Trophoblast cell (in vitro differentiated cells and primary cell): ENCODE measurements around the gene EME1.

Source experiments
- DNase-seq, 2 donors: peaks; one replicate each; pipeline ENCODE4 v3.0.0-alpha.2; 2016
- H2AFZ ChIP-seq: 2 replicates; pipeline ENCODE4 v1.6.1; 2013; ENCODE audit warnings: low read length, moderate library complexity, mild to moderate bottlenecking; ENCODE audit not compliant: insufficient read depth, poor library complexity
- H2AK5ac ChIP-seq: 2 replicates; pipeline ENCODE4 v1.6.1; 2013; ENCODE audit warnings: mild to moderate bottlenecking, low read length
- H2BK120ac ChIP-seq: 2 replicates; pipeline ENCODE4 v1.6.1; 2013; ENCODE audit warnings: low read length, mild to moderate bottlenecking, moderate library complexity; ENCODE audit not compliant: insufficient read depth, poor library complexity
- H2BK12ac ChIP-seq: 2 replicates; pipeline ENCODE4 v1.6.1; 2013; ENCODE audit warnings: mild to moderate bottlenecking, low read length, moderate library complexity
- H2BK5ac ChIP-seq: 2 replicates; pipeline ENCODE4 v1.6.1; 2013; ENCODE audit warnings: low read length, low read depth, moderate library complexity, mild to moderate bottlenecking; ENCODE audit not compliant: poor library complexity
- H3K14ac ChIP-seq: 2 replicates; pipeline ENCODE4 v1.6.1; 2013; ENCODE audit warnings: mild to moderate bottlenecking, low read length
- H3K18ac ChIP-seq: 2 replicates; pipeline ENCODE4 v1.6.1; 2013; ENCODE audit warnings: mild to moderate bottlenecking, low read length
- H3K23ac ChIP-seq: 2 replicates; pipeline ENCODE4 v1.6.1; 2013; ENCODE audit warnings: low read length
- H3K27ac ChIP-seq: 2 replicates; pipeline ENCODE4 v1.5.1; 2013; ENCODE audit warnings: low read depth, mild to moderate bottlenecking, inconsistent platforms, low read length, moderate library complexity
- H3K27me3 ChIP-seq: 2 replicates; pipeline ENCODE4 v1.6.1; 2013; ENCODE audit warnings: inconsistent platforms, mild to moderate bottlenecking, low read length, moderate library complexity; ENCODE audit not compliant: insufficient read depth
- H3K36me3 ChIP-seq, 2 experiments: 1 replicate in 1 of 2; 2 replicates in 1 of 2; pipeline ENCODE4 v1.6.1; 2013; ENCODE audit warnings: low read length in 2 of 2, mild to moderate bottlenecking in 2 of 2, moderate library complexity in 1 of 2; ENCODE audit not compliant: insufficient read depth in 2 of 2, control insufficient read depth in 1 of 2
- H3K4ac ChIP-seq: 2 replicates; pipeline ENCODE4 v1.6.1; 2013; ENCODE audit warnings: low read depth, mild to moderate bottlenecking, low read length, moderate library complexity
- H3K4me1 ChIP-seq, 2 experiments: 1 replicate in 1 of 2; 2 replicates in 1 of 2; pipeline ENCODE4 v1.6.1; 2013; ENCODE audit warnings: low read length in 2 of 2, mild to moderate bottlenecking in 2 of 2, moderate library complexity in 1 of 2; ENCODE audit not compliant: insufficient read depth in 2 of 2, control insufficient read depth in 1 of 2
- H3K4me2 ChIP-seq: 2 replicates; pipeline ENCODE4 v1.6.1; 2013; ENCODE audit warnings: inconsistent platforms, mild to moderate bottlenecking, low read length, moderate library complexity
- H3K4me3 ChIP-seq: 2 replicates; pipeline ENCODE4 v1.5.1; 2013; ENCODE audit warnings: mild to moderate bottlenecking, low read depth, low read length, inconsistent platforms
- H3K79me1 ChIP-seq: one replicate; pipeline ENCODE4 v1.6.1; 2013; ENCODE audit warnings: low read length
- H3K79me2 ChIP-seq: 2 replicates; pipeline ENCODE4 v1.6.1; 2013; ENCODE audit warnings: low read length, mild to moderate bottlenecking; ENCODE audit not compliant: control insufficient read depth, insufficient read depth, poor library complexity
- H3K9ac ChIP-seq: 2 replicates; pipeline ENCODE4 v1.6.1; 2013; ENCODE audit warnings: mild to moderate bottlenecking, low read length
- H3K9me3 ChIP-seq: 2 replicates; pipeline ENCODE4 v1.6.1; 2013; ENCODE audit warnings: low read depth, mild to moderate bottlenecking, control low read depth, inconsistent platforms, low read length; ENCODE audit not compliant: insufficient read depth
- H4K12ac ChIP-seq: 2 replicates; pipeline ENCODE4 v1.6.1; 2013; ENCODE audit warnings: low read depth, mild to moderate bottlenecking, low read length, moderate library complexity
- H4K8ac ChIP-seq: 2 replicates; pipeline ENCODE4 v1.6.1; 2013; ENCODE audit warnings: low read depth, mild to moderate bottlenecking, low read length, moderate library complexity
- H4K91ac ChIP-seq: one replicate; pipeline ENCODE4 v1.6.1; 2013; ENCODE audit warnings: low read depth, mild to moderate bottlenecking, low read length, moderate library complexity
- WGBS: extraction: QIAGEN DNeasy Blood & Tissue Kit; methylation state at CpG from one replicate; pipeline ENCODE4 v1.1.7; 2013; ENCODE audit warnings: missing lambda C conversion rate; ENCODE audit not compliant: insufficient read length, insufficient coverage; ENCODE audit errors: extremely low coverage; 5-methylcytosine and 5-hydroxymethylcytosine counted together

EME1 gene

GRCh38 chr17:50328363-50329325 is 44.4 kb upstream of the EME1 start:
- Histone ChIP-seq H4K91ac (no peak overlapping the region), H4K8ac (no peak overlapping the region), H3K4me3 (peak overlapping the region; percentile 29), H3K36me3 (no peaks in the 10 kb centered on the region), H2BK120ac (no peak overlapping the region), H3K27ac (no peak overlapping the region), H3K79me2 (no peaks in the 10 kb centered on the region), H2BK12ac (no peak overlapping the region), H3K4ac (no peak overlapping the region), H2BK5ac (no peak overlapping the region), H3K18ac (no peak overlapping the region), H3K9ac (no peak overlapping the region), H3K79me1 (no peaks in the 10 kb centered on the region), H3K14ac (no peak overlapping the region), H3K27me3 (no peaks in the 10 kb centered on the region), H4K12ac (no peak overlapping the region), H2AFZ (no peak overlapping the region), H3K4me1 (no peaks in the 10 kb centered on the region), H3K23ac (no peak overlapping the region), H3K9me3 (peaks cover 3% of the 10 kb centered on the region), H2AK5ac (no peak overlapping the region), H3K4me2 (no peak overlapping the region)
- peak; percentile 14 to 35 for DNase-seq
- WGBS = no CpG with 5 or more reads among the region's 21 CpGs

- H3K27ac ChIP-seq = no peak overlapping the region
- H3K4ac ChIP-seq = no peak overlapping the region
- no CpG with 5 or more reads among the region's 3 CpGs for WGBS
- H2AFZ ChIP-seq = no peak overlapping the region
- no peak overlapping the region for H2AK5ac ChIP-seq
- no peak overlapping the region for H2BK5ac ChIP-seq
- H2BK12ac ChIP-seq = no peak overlapping the region
- no peaks in the 10 kb centered on the region for H3K36me3 ChIP-seq
- H2BK120ac ChIP-seq = no peak overlapping the region
- H3K9ac ChIP-seq = no peak overlapping the region
- no peak overlapping the region for H3K4me3 ChIP-seq
- no peak overlapping the region for H4K12ac ChIP-seq
- no peak overlapping the region for H4K91ac ChIP-seq
- H3K79me1 ChIP-seq = no peaks in the 10 kb centered on the region
- no peak overlapping the region for H4K8ac ChIP-seq
- H3K23ac ChIP-seq = no peak overlapping the region
- H3K14ac ChIP-seq = no peak overlapping the region
- no peaks in the 10 kb centered on the region for H3K79me2 ChIP-seq
- H3K18ac ChIP-seq = no peak overlapping the region
- H3K9me3 ChIP-seq = peaks cover 3% of the 10 kb centered on the region
- no peak for DNase-seq
- H3K4me1 ChIP-seq = no peaks in the 10 kb centered on the region
- H3K27me3 ChIP-seq = no peaks in the 10 kb centered on the region
- H3K4me2 ChIP-seq = no peak overlapping the region
Observed at GRCh38 chr17:50329716-50330115, 43.3 kb upstream of the EME1 start.

- H4K8ac ChIP-seq = no peak overlapping the region
- no peak for DNase-seq
- no peaks in the 10 kb centered on the region for H3K4me1 ChIP-seq
- H4K12ac ChIP-seq = no peak overlapping the region
- H2BK120ac ChIP-seq = no peak overlapping the region
- no peak overlapping the region for H4K91ac ChIP-seq
- H3K23ac ChIP-seq = no peak overlapping the region
- H3K4me3 ChIP-seq = no peak overlapping the region
- H3K27ac ChIP-seq = no peak overlapping the region
- peaks cover 3% of the 10 kb centered on the region for H3K9me3 ChIP-seq
- no peak overlapping the region for H3K9ac ChIP-seq
- H3K27me3 ChIP-seq = no peaks in the 10 kb centered on the region
- no CpG with 5 or more reads among the region's 11 CpGs for WGBS
- no peak overlapping the region for H2AK5ac ChIP-seq
- H3K14ac ChIP-seq = no peak overlapping the region
- no peaks in the 10 kb centered on the region for H3K79me1 ChIP-seq
- H3K18ac ChIP-seq = no peak overlapping the region
- no peaks in the 10 kb centered on the region for H3K36me3 ChIP-seq
- no peak overlapping the region for H2BK12ac ChIP-seq
- no peak overlapping the region for H2AFZ ChIP-seq
- H3K4me2 ChIP-seq = no peak overlapping the region
- H2BK5ac ChIP-seq = no peak overlapping the region
- H3K4ac ChIP-seq = no peak overlapping the region
- H3K79me2 ChIP-seq = no peaks in the 10 kb centered on the region
Observed at GRCh38 chr17:50330151-50330775, 42.8 kb upstream of the EME1 start.

GRCh38 chr17:50331085-50331791 is 41.8 kb upstream of the EME1 start:
- Histone ChIP-seq H3K4ac (no peak overlapping the region), H3K4me3 (no peak overlapping the region), H3K18ac (no peak overlapping the region), H2AK5ac (no peak overlapping the region), H2BK120ac (no peak overlapping the region), H2AFZ (no peak overlapping the region), H3K9ac (no peak overlapping the region), H2BK12ac (no peak overlapping the region), H4K91ac (no peak overlapping the region), H3K4me2 (no peak overlapping the region), H3K4me1 (no peaks in the 10 kb centered on the region), H3K14ac (no peak overlapping the region), H3K36me3 (no peaks in the 10 kb centered on the region), H3K27me3 (no peaks in the 10 kb centered on the region), H4K8ac (no peak overlapping the region), H3K79me1 (no peaks in the 10 kb centered on the region), H3K79me2 (no peaks in the 10 kb centered on the region), H4K12ac (no peak overlapping the region), H3K27ac (no peak overlapping the region), H3K9me3 (peaks cover 3% of the 10 kb centered on the region), H3K23ac (no peak overlapping the region), H2BK5ac (no peak overlapping the region)
- WGBS = no CpG with 5 or more reads among the region's 4 CpGs
- DNase-seq = no peak
